Activated CD4-positive, alpha-beta T cell treated with anti-CD3 and anti-CD28 coated beads, Interleukin-2, amount 10 ng/mL, durations not matched to agents 7 days and 5 days (primary cell): ENCODE data around the gene GSTM3. TPM values are rescaled to one million over a fixed set of nuclear protein-coding genes. Genes with fewer than 3 reads are reported as not detected.
"Not testable (repeated sequence)": the region's sequence is repeated elsewhere in the genome, so short reads cannot be mapped to it uniquely, and the experiment has no call there.

Experiments used
- CTCF ChIA-PET: fragments of 350-600 bp; sonication (Branson Sonifier 250); formaldehyde crosslinking; loops from one replicate; lab custom pipeline; 2021; ENCODE audit warnings: antibody characterized with exemption; lab: Charles Lee
- POLR2A ChIA-PET: fragments of 350-600 bp; sonication (Branson Sonifier 250); formaldehyde crosslinking; loops from one replicate; lab custom pipeline; 2021; ENCODE audit warnings: antibody characterized with exemption; lab: Charles Lee
- DNase-seq: peaks from one replicate; pipeline ENCODE4 v3.0.0-alpha.2; 2020
- H3K27ac Mint-ChIP-seq: one replicate; pipeline ENCODE4 v1.8.0; 2021; ENCODE audit warnings: mild to moderate bottlenecking, moderate library complexity, mixed read lengths
- H3K27me3 Mint-ChIP-seq: one replicate; pipeline ENCODE4 v1.8.0; 2021; ENCODE audit warnings: mixed read lengths
- H3K36me3 Mint-ChIP-seq: one replicate; pipeline ENCODE4 v1.8.0; 2021; ENCODE audit warnings: low read depth, mixed read lengths
- H3K4me1 Mint-ChIP-seq: one replicate; pipeline ENCODE4 v1.8.0; 2021; ENCODE audit warnings: mixed read lengths
- H3K4me3 Mint-ChIP-seq: one replicate; pipeline ENCODE4 v1.8.0; 2021; ENCODE audit warnings: mild to moderate bottlenecking, moderate library complexity, mixed read lengths
- H3K9me3 Mint-ChIP-seq: one replicate; pipeline ENCODE4 v1.8.0; 2021; ENCODE audit warnings: mixed read lengths
- total RNA-seq, 2 experiments: library from RNA; stranded (reverse); gene quantifications; one replicate each; pipeline ENCODE4 v1.2.3, GENCODE V29; 2021

Gene GSTM3
- total RNA-seq, 2 experiments from 2014 or later, result 6.3 to 8.2 TPM

- ChIA-PET POLR2A (interaction anchor here (0.6 to 1.2 kb wide), 2 partner anchors 133 to 228 kb away, joined by 3 read pairs; no protein-coding TSS in a partner anchor), CTCF (interaction anchor here (0.8 to 25.5 kb wide), 12 partner anchors 9 to 230 kb away, joined by 3 to 475 read pairs (median 12); partner anchors contain the start of genes AHCYL1, EPS8L3 and GNAI3)
- H3K27ac Mint-ChIP-seq, result no peak overlapping the region
- no peaks in the 10 kb centered on the region for H3K9me3 Mint-ChIP-seq
- peaks cover 13% of the 10 kb centered on the region for H3K27me3 Mint-ChIP-seq
- peak; percentile 82 for DNase-seq
- H3K36me3 Mint-ChIP-seq, result no peaks in the 10 kb centered on the region
- H3K4me3 Mint-ChIP-seq, result no peak overlapping the region
- H3K4me1 Mint-ChIP-seq, result peaks cover 20% of the 10 kb centered on the region
These were observed 32.5 kb upstream of the GSTM3 start for GRCh38 chr1:109773203-109773899.

DNA sequence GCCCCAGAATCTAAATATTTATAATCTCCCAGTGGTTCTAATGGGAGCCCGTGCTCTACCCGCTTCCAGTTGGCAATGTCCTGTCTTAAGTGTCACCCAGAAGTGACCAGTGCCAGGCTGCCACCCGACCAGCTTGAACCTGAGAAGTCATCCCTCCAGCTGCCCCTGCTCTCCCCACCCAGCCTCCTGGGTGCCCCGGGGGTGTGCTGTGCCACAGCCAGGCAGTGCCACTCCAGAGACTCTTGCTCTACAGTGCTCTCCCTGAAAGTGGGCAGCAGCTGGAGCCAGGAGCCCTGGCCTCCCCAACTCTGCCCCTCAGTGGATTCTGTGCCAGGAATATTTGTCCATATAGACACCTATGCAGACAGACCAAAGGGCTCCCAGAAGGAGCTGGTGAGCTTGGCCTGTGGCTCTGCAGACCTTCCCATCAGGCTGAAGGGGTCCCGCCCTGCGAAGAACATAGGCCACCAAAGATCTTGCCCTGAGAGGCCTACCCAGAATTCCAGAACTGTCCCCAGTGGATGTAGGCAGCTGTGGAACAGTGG is 31.9 kb upstream of the GSTM3 start:
- Mint-ChIP-seq H3K27ac (no peak overlapping the region), H3K4me1 (peaks cover 20% of the 10 kb centered on the region), H3K36me3 (no peaks in the 10 kb centered on the region), H3K9me3 (no peaks in the 10 kb centered on the region), H3K4me3 (no peak overlapping the region), H3K27me3 (peaks cover 13% of the 10 kb centered on the region)
- ChIA-PET POLR2A (interaction anchor here (0.6 kb wide), 1 partner anchor 228 kb away, joined by 3 read pairs; no protein-coding TSS in a partner anchor), CTCF (interaction anchor here (0.8 to 25.5 kb wide), 9 partner anchors 8 to 234 kb away, joined by 3 to 475 read pairs (median 7); partner anchors contain the start of genes AHCYL1 and GNAI3)
- DNase-seq, result no peak

DNA sequence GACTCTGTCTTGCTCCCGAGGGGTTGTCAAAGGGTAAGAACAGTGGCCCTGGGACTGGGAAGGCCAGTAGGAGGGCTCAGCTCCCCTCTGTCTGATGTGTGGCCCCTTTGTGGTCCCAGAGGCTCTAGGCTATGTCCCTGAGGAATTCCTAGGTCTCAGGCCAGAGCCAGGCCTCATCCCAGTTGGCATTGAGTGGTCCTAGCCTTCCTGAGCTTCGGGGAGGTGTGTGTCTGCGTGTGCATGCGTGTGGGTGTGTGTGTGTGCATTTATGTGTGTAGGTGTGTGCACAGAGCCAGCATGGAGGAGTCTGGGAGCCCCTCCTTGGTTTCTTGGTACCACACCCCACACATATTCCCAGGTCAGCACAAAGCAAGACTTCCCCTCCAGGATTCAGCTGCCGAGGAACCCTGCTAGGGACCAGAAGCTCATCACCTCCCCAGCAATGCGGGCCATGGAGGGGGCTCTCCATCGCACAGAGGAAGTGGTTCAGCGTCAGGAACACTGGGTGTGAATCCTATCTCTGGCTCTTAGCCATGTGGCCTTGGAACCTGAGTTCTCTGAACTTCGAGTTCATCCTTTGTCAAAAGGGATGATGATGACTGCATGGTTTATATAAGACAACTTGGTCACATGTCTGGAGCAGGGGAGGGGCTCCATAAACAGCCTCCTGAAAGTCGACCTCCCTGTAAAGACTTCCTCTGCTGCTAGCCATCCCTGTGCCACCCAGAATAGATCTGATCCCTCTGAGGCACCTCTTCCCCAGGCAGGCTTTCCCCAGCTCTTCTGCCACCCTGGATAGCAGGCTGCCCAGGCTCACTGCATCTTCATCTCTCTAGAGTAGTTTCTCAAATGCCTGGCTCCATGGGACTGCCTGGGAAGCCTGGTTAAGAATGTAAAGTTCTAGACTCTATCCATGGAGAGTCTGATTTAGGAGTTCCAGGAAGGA is 31.1 kb upstream of the GSTM3 start:
- Mint-ChIP-seq H3K27ac (peak overlapping the region; percentile 4), H3K36me3 (no peaks in the 10 kb centered on the region), H3K4me3 (no peak overlapping the region), H3K4me1 (peaks cover 14% of the 10 kb centered on the region), H3K27me3 (peaks cover 13% of the 10 kb centered on the region), H3K9me3 (no peaks in the 10 kb centered on the region)
- ChIA-PET POLR2A (no interaction called here), CTCF (interaction anchor here (0.8 to 25.5 kb wide), 9 partner anchors 7 to 233 kb away, joined by 3 to 475 read pairs (median 8); partner anchors contain the start of gene AHCYL1)
- DNase-seq, result no peak

DNA sequence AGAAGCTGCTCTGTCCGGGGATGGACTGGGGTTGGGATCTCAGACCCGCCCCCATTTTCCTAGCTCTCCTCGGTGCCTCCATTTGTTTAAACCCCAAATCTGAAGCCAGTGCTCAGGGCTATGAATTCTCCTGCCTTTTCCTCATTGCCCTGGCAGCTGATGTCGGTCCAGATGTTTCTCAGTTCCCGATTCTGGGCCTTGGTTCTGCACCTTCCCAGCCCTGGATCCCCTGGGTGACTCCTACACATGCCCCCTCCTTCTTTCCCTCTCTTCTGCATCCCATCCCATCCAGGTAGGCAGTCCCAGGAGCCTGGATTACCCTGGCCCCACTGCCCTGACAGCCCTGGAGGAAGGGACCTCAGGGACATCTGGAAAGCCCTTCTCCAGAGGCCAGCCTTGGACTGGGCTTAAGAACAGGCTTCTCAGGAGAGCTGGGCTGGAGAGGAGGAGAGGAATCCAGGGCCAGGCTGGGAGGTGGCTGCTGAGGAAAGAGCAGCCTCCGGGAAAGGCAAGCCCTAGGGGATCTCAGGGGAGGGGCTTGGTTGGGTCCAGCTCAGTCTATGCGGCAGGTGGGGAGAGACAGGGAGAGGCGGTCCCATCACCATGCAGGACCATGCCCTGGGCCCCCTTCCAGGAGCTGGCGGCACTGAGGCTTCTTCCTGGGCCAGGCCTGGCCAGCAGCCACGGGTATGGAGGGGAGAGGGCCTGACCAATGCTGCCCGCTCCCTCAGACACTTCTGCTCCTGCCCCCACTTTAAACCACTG is 29.7 kb upstream of the GSTM3 start:
- no peaks in the 10 kb centered on the region for H3K36me3 Mint-ChIP-seq
- no peak overlapping the region for H3K27ac Mint-ChIP-seq
- peaks cover 9% of the 10 kb centered on the region for H3K4me1 Mint-ChIP-seq
- H3K9me3 Mint-ChIP-seq, result no peaks in the 10 kb centered on the region
- H3K4me3 Mint-ChIP-seq, result no peak overlapping the region
- H3K27me3 Mint-ChIP-seq, result peaks cover 10% of the 10 kb centered on the region
- POLR2A ChIA-PET, result no interaction called here
- CTCF ChIA-PET, result interaction anchor here (0.6 to 25.5 kb wide), 3 partner anchors 109 to 212 kb away, joined by 3 to 475 read pairs (median 8); partner anchors contain the start of gene AHCYL1
- no peak for DNase-seq

DNA sequence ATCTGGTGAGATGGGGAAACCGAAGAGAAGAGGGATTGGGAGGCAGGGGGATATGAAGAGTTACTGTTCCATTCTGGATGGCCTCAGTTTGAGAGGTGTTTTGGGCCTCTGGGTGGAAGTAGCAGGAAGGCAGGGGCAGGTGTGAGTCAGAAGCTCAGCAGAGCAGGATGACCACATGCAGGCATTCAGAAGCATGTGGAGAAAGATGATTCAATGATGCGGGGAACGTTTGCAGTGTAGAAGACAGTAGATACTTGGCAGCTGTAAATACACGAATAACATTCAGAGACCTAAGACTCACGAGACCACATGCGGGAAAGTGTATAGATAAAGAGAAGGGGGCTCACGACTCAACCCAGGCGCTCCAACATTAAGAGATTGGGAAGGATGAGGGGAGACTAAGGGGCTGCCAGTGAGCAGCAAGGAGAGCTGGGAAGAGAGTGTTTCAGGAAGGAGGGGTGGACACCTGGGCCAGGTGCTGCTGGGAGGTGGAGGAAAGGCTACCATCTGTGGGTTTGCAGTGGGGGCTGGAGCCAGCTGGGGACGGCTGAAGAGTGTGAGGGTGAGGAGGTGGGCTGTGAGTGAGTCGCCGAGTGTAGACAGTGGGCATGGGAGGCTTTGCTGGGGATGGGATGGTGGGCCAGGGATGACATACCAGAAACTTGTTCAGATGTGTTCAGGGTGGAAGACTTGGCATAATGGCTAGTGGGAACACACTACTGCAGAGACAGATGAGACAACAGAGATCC is 28.7 kb upstream of the GSTM3 start:
- Mint-ChIP-seq H3K4me1 (peaks cover 9% of the 10 kb centered on the region), H3K27me3 (peaks cover 5% of the 10 kb centered on the region), H3K36me3 (no peaks in the 10 kb centered on the region), H3K27ac (no peak overlapping the region), H3K4me3 (no peak overlapping the region), H3K9me3 (no peaks in the 10 kb centered on the region)
- ChIA-PET CTCF (interaction anchor here (0.6 to 25.5 kb wide), 5 partner anchors 9 to 972 kb away, joined by 3 to 475 read pairs (median 4); partner anchors contain the start of gene AHCYL1), POLR2A (no interaction called here)
- DNase-seq, result no peak

DNA sequence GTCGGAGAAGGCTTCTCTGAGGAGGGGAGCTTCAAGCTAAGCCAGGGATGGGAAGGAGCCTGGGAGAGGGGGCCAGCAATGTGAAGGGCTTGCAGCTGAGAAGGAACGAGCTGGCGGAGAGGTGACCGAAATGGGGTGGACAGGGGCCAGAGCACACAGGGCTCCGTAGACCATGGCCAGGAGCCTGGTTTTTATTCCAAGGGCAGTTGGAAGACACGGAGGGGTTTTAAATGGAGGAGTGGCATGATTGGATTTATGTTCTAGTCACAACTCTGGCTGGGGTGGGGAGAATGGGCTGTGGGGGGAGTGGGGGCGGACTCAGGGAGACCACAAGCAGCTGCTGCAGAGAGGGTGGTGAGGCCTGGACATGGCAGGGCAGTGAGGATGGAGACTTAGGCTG is 28.0 kb upstream of the GSTM3 start:
- POLR2A ChIA-PET, result no interaction called here

GRCh38 chr1:109768335-109768650 is 27.5 kb upstream of the GSTM3 start:
- no peak for DNase-seq
- H3K9me3 Mint-ChIP-seq, result no peaks in the 10 kb centered on the region
- H3K4me1 Mint-ChIP-seq, result peaks cover 4% of the 10 kb centered on the region
- H3K4me3 Mint-ChIP-seq, result no peak overlapping the region
- POLR2A ChIA-PET, result no interaction called here
- H3K27me3 Mint-ChIP-seq, result peaks cover 4% of the 10 kb centered on the region
- CTCF ChIA-PET, result interaction anchor here (0.8 to 25.5 kb wide), 3 partner anchors 191 to 309 kb away, joined by 4 to 475 read pairs (median 4); partner anchors contain the start of gene AHCYL1
- no peak overlapping the region for H3K27ac Mint-ChIP-seq
- no peaks in the 10 kb centered on the region for H3K36me3 Mint-ChIP-seq

More for the DNA sequence above, 28.0 kb upstream of the GSTM3 start:
- H3K9me3 Mint-ChIP-seq, result no peaks in the 10 kb centered on the region
- no peaks in the 10 kb centered on the region for H3K36me3 Mint-ChIP-seq
- no peak overlapping the region for H3K27ac Mint-ChIP-seq
- CTCF ChIA-PET, result interaction anchor here (0.6 to 25.5 kb wide), 5 partner anchors 8 to 972 kb away, joined by 3 to 475 read pairs (median 4); partner anchors contain the start of gene AHCYL1
- H3K4me3 Mint-ChIP-seq, result no peak overlapping the region
- peaks cover 4% of the 10 kb centered on the region for H3K27me3 Mint-ChIP-seq
- DNase-seq, result no peak
- peaks cover 8% of the 10 kb centered on the region for H3K4me1 Mint-ChIP-seq

DNA sequence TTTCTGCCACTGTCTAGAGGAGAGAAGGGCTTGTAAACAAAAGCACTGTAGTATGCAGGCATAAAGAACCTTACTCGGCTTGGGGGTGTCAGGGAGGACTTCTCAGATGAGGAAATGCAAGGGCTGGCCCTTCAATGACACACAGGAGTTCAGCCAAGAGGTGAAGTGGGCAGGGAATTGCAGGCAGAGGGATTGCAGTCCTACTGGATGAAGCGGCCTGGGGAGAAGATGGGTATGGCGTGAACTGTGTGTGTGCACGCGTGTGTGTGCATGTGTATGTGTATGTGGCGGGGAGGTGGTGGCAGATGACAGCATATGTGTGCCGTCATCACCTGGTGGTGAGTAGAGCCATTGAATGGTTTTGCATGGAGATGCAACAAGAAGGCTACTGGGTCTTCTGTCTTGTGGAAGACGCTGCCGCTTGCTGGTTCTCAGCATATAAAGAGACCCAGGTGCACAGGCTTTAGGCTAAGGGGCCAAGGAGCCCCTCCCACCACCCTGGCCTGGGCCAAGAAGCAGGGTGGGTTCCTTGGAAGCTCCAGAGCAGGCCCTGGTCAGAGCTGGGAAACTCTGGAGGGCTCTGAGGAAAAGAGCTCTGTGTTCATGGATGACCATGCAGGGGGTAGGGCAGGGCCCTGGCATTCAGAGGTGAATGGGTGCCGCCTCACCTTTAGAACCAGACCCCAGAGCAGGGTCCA is 26.9 kb upstream of the GSTM3 start:
- ChIA-PET CTCF (interaction anchor here (0.8 to 25.5 kb wide), 2 partner anchors 215 to 308 kb away, joined by 4 to 475 read pairs; partner anchors contain the start of gene AHCYL1), POLR2A (no interaction called here)
- Mint-ChIP-seq H3K27ac (no peak overlapping the region), H3K4me1 (peaks cover 4% of the 10 kb centered on the region), H3K9me3 (no peaks in the 10 kb centered on the region), H3K36me3 (no peaks in the 10 kb centered on the region), H3K27me3 (peaks cover 4% of the 10 kb centered on the region), H3K4me3 (no peak overlapping the region)
- no peak for DNase-seq

- H3K27ac Mint-ChIP-seq, result not testable (repeated sequence)
These were observed 26.3 kb upstream of the GSTM3 start for GRCh38 chr1:109766991-109767636.

DNA sequence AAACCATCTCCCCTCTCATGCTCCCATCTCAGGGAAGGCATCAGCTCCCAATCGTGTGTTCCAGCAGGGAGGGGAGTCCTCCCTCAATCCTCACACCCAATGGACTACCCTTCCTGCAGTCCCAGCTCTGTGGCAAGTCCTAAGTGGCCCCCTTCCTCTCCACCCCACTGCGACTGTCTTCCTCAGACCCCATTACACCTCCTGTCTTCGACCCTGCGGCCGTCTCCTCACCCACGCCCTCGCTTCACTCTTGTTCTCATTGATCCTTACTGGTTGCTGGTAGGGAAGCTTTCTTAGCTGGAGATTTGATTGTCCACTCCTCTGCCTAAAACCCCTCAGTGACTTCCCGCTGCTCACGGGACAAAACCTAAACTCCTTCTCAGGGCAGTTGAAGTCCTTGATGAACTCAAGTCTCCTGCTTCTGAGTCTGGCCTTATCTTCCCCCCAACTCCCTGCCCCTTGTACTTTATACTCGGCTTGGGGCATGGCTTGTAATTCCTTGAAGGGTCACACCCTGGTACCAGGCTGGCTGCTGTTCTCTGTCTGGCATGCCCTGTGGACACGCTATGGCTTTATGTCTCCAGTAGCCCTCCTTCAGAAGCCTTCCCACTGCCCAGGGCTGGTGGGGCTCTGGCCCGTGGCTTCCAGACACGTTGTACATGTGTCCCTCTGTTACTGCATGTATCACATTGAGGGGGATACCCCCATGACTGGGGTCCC is 25.2 kb upstream of the GSTM3 start:
- H3K27ac Mint-ChIP-seq, result no peak overlapping the region
- CTCF ChIA-PET, result interaction anchor here (0.9 to 7.7 kb wide), 7 partner anchors 10 to 218 kb away, joined by 3 to 45 read pairs (median 3); partner anchors contain the start of gene AHCYL1
- POLR2A ChIA-PET, result no interaction called here
- no peak for DNase-seq
- H3K4me3 Mint-ChIP-seq, result no peak overlapping the region
- H3K36me3 Mint-ChIP-seq, result no peaks in the 10 kb centered on the region
- H3K9me3 Mint-ChIP-seq, result no peaks in the 10 kb centered on the region
- H3K4me1 Mint-ChIP-seq, result no peaks in the 10 kb centered on the region
- peaks cover 4% of the 10 kb centered on the region for H3K27me3 Mint-ChIP-seq

More at GRCh38 chr1:109766991-109767636, 26.3 kb upstream of the GSTM3 start:
- POLR2A ChIA-PET, H3K4me3 Mint-ChIP-seq, H3K4me1 Mint-ChIP-seq, CTCF ChIA-PET, H3K9me3 Mint-ChIP-seq, H3K27me3 Mint-ChIP-seq, DNase-seq, H3K36me3 Mint-ChIP-seq: not testable (repeated sequence)
